OCI-LY7 (cell line): Measurements from ENCODE around the gene GYS1. TPM values are rescaled to one million over a fixed set of nuclear protein-coding genes. Genes with fewer than 3 reads are reported as not detected.

Source experiments
- BruUV-seq: library from RNA; stranded (reverse); fragments of 400-500 nt; replicated peaks from 2 replicates; lab custom pipeline; 2021; lab: Mats Ljungman, UMichigan
- CTCF ChIA-PET: fragments of 300-600 bp; sonication (Branson Sonifier 250); formaldehyde crosslinking; loops from one replicate; lab custom pipeline; 2022; ENCODE audit warnings: antibody characterized with exemption; ENCODE audit not compliant: unreplicated experiment; lab: Charles Lee
- POLR2A ChIA-PET: fragments of 300-600 bp; sonication (Branson Sonifier 250); formaldehyde crosslinking; loops from one replicate; lab custom pipeline; 2022; ENCODE audit warnings: antibody characterized with exemption; lab: Charles Lee
- DNase-seq: peaks from one replicate; pipeline ENCODE4 v3.0.0-alpha.2; 2015; ENCODE audit warnings: low spot score
- H2AFZ ChIP-seq: fragments of 200-600 bp; sonication (generic), shearing (Covaris generic); 2 replicates; pipeline ENCODE4 v1.6.1; 2014; ENCODE audit warnings: mild to moderate bottlenecking, antibody characterized with exemption, low read length, moderate library complexity
- H3K27ac ChIP-seq: fragments of 200-600 bp; sonication (generic); 2 replicates; pipeline ENCODE4 v1.5.1; 2014; ENCODE audit warnings: mixed run types, low read depth, mild to moderate bottlenecking, moderate library complexity, low read length, inconsistent platforms; ENCODE audit not compliant: poor library complexity, severe bottlenecking
- H3K36me3 ChIP-seq: fragments of 200-600 bp; sonication (generic); 2 replicates; pipeline ENCODE4 v1.6.1; 2014; ENCODE audit warnings: mild to moderate bottlenecking, antibody characterized with exemption, low read length, moderate library complexity, mixed read lengths; ENCODE audit not compliant: insufficient read depth
- H3K4me1 ChIP-seq: fragments of 200-600 bp; sonication (generic); 2 replicates; pipeline ENCODE4 v1.5.1; 2014; ENCODE audit warnings: mild to moderate bottlenecking, low read length; ENCODE audit not compliant: insufficient read depth, poor library complexity, severe bottlenecking
- H3K4me2 ChIP-seq: fragments of 200-600 bp; sonication (generic); 2 replicates; pipeline ENCODE4 v1.6.1; 2014; ENCODE audit warnings: mild to moderate bottlenecking, low read length
- H3K4me3 ChIP-seq: fragments of 200-600 bp; sonication (generic); 2 replicates; pipeline ENCODE4 v1.5.1; 2014; ENCODE audit warnings: mild to moderate bottlenecking, low read depth, low read length; ENCODE audit not compliant: poor library complexity, severe bottlenecking
- H3K79me2 ChIP-seq: fragments of 200-600 bp; sonication (generic); 2 replicates; pipeline ENCODE4 v1.6.1; 2016; ENCODE audit warnings: low read depth, mild to moderate bottlenecking, low read length, moderate library complexity, mixed read lengths; ENCODE audit not compliant: insufficient read depth
- H3K9me2 ChIP-seq: fragments of 200-600 bp; sonication (generic); 2 replicates; pipeline ENCODE4 v1.6.1; 2016; ENCODE audit warnings: mild to moderate bottlenecking, low read length, mixed read lengths; ENCODE audit not compliant: insufficient read depth
- H3K9me3 ChIP-seq: fragments of 200-600 bp; sonication (generic); 2 replicates; pipeline ENCODE4 v1.6.1; 2014; ENCODE audit warnings: mild to moderate bottlenecking, mixed run types, low read length, mixed read lengths
- H4K20me1 ChIP-seq: fragments of 200-600 bp; sonication (generic); 2 replicates; pipeline ENCODE4 v1.6.1; 2014; ENCODE audit warnings: mild to moderate bottlenecking, antibody characterized with exemption, low read length, moderate library complexity, mixed read lengths; ENCODE audit not compliant: insufficient read depth
- CTCF ChIP-seq: fragments of 200-600 bp; sonication (generic); conservative IDR thresholded peaks from 2 replicates; pipeline ENCODE4 v1.5.1; 2014; ENCODE audit warnings: mild to moderate bottlenecking, antibody characterized with exemption, low read length, moderate library complexity, mixed read lengths
- EZH2phosphoT487 ChIP-seq: fragments of 200-600 bp; sonication (generic); IDR thresholded peaks from 2 replicates; pipeline ENCODE4 v1.6.1; 2018; ENCODE audit warnings: low read depth, borderline replicate concordance, mild to moderate bottlenecking, mixed run types, antibody characterized with exemption, low read length, moderate library complexity, mixed read lengths
- intact Hi-C: fragments of 100-400 bp; cut with micrococcal nuclease; formaldehyde crosslinking; loops from one replicate; pipeline ENCODE4 v1.10.0; 2022; ENCODE audit not compliant: unreplicated experiment
- total RNA-seq, 2 experiments: library from RNA; depleted of rRNA in 1 of 2; stranded (reverse); fragments of >200 nt in 1 of 2; shearing (Covaris generic) in 1 of 2; gene quantifications; 2 replicates each; pipeline ENCODE4 v1.2.3, GENCODE V29; 2014 to 2022

The GYS1 gene
- total RNA-seq, 2 experiments from 2014 or later: 20.0 to 29.9 TPM

DNA sequence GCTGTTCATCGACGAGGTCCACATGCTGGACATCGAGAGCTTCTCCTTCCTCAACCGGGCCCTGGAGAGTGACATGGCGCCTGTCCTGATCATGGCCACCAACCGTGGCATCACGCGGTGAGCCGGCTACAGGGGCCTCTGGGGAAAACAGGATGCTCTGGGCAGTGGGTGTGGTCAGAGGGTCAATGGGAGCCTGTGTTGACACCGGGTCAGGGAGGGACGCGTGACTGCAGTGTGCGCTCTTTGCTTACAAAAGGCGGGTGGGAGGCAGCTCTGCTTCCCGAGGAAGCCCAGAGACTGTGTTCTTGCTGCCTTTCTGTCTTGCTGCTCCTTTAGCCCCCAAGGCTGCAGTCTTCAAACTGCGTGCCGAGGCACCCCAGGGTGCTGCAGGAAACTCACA lies 18.1 kb upstream of the GYS1 start:
- TF ChIP-seq CTCF (no peak), EZH2phosphoT487 (no peak)
- intact Hi-C loops: no loop called here
- Histone ChIP-seq H3K4me1 (no peaks in the 10 kb centered on the region), H3K36me3 (peaks cover 82% of the 10 kb centered on the region), H3K9me3 (no peaks in the 10 kb centered on the region), H2AFZ (no peak overlapping the region), H3K27ac (no peak overlapping the region), H3K9me2 (no peaks in the 10 kb centered on the region), H4K20me1 (no peaks in the 10 kb centered on the region), H3K4me3 (no peak overlapping the region), H3K79me2 (no peaks in the 10 kb centered on the region), H3K4me2 (no peak overlapping the region)
- POLR2A ChIA-PET: no interaction called here
- DNase-seq: no peak
- CTCF ChIA-PET: no interaction called here
- no TSS peak for BruUV-seq

- intact Hi-C loops: no loop called here
- Histone ChIP-seq H3K79me2 (no peaks in the 10 kb centered on the region), H4K20me1 (no peaks in the 10 kb centered on the region), H2AFZ (no peak overlapping the region), H3K4me3 (no peak overlapping the region), H3K4me2 (no peak overlapping the region), H3K27ac (no peak overlapping the region), H3K9me3 (no peaks in the 10 kb centered on the region), H3K4me1 (no peaks in the 10 kb centered on the region), H3K9me2 (no peaks in the 10 kb centered on the region), H3K36me3 (peaks cover 82% of the 10 kb centered on the region)
- no peak for TF ChIP-seq CTCF
- no peak for TF ChIP-seq EZH2phosphoT487
- DNase-seq: no peak
- ChIA-PET CTCF (no interaction called here), POLR2A (interaction anchor here (0.6 kb wide), 1 partner anchor 50 kb away, joined by 3 read pairs; no protein-coding TSS in a partner anchor)
- no TSS peak for BruUV-seq
Measured at GRCh38 chr19:49010453-49010852, 17.3 kb upstream of the GYS1 start.

DNA sequence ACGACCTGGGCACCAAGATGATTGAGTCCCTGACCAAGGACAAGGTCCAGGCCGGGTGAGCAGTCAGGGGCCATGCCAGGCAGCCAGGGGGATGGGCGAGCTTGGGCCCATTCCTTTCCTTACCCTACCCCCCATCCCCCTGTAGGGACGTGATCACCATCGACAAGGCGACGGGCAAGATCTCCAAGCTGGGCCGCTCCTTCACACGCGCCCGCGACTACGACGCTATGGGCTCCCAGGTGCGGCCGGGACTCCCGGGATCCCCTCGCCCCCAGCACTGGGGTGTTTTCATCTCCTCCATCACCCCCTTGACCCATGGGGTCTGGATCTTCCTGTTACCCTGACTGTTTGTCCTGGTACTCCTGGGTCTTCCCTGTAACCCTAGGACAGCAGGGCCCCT lies 16.7 kb upstream of the GYS1 start:
- CTCF ChIA-PET: no interaction called here
- no peak for DNase-seq
- POLR2A ChIA-PET: interaction anchor here (0.7 kb wide), 1 partner anchor 46 kb away, joined by 4 read pairs; no protein-coding TSS in a partner anchor
- Histone ChIP-seq H3K79me2 (no peaks in the 10 kb centered on the region), H3K4me2 (no peak overlapping the region), H3K9me2 (no peaks in the 10 kb centered on the region), H3K4me3 (no peak overlapping the region), H3K27ac (no peak overlapping the region), H3K36me3 (peaks cover 82% of the 10 kb centered on the region), H3K4me1 (no peaks in the 10 kb centered on the region), H3K9me3 (no peaks in the 10 kb centered on the region), H2AFZ (no peak overlapping the region), H4K20me1 (no peaks in the 10 kb centered on the region)
- BruUV-seq: no TSS peak
- TF ChIP-seq CTCF (no peak), EZH2phosphoT487 (no peak)
- intact Hi-C loops: no loop called here
